Trophoblast cell (in vitro differentiated cells and primary cell): Measurements from ENCODE around the gene NFKBIZ.
"Not testable (repeated sequence)": the region's sequence is repeated elsewhere in the genome, so short reads cannot be mapped to it uniquely, and the experiment has no call there.

Experiments
- DNase-seq, 2 donors: peaks; one replicate each; pipeline ENCODE4 v3.0.0-alpha.2; 2016
- H2AFZ ChIP-seq: 2 replicates; pipeline ENCODE4 v1.6.1; 2013; ENCODE audit warnings: low read length, moderate library complexity, mild to moderate bottlenecking; ENCODE audit not compliant: insufficient read depth, poor library complexity
- H2AK5ac ChIP-seq: 2 replicates; pipeline ENCODE4 v1.6.1; 2013; ENCODE audit warnings: mild to moderate bottlenecking, low read length
- H2BK120ac ChIP-seq: 2 replicates; pipeline ENCODE4 v1.6.1; 2013; ENCODE audit warnings: low read length, mild to moderate bottlenecking, moderate library complexity; ENCODE audit not compliant: insufficient read depth, poor library complexity
- H2BK12ac ChIP-seq: 2 replicates; pipeline ENCODE4 v1.6.1; 2013; ENCODE audit warnings: mild to moderate bottlenecking, low read length, moderate library complexity
- H2BK5ac ChIP-seq: 2 replicates; pipeline ENCODE4 v1.6.1; 2013; ENCODE audit warnings: low read length, low read depth, moderate library complexity, mild to moderate bottlenecking; ENCODE audit not compliant: poor library complexity
- H3K14ac ChIP-seq: 2 replicates; pipeline ENCODE4 v1.6.1; 2013; ENCODE audit warnings: mild to moderate bottlenecking, low read length
- H3K18ac ChIP-seq: 2 replicates; pipeline ENCODE4 v1.6.1; 2013; ENCODE audit warnings: mild to moderate bottlenecking, low read length
- H3K23ac ChIP-seq: 2 replicates; pipeline ENCODE4 v1.6.1; 2013; ENCODE audit warnings: low read length
- H3K27ac ChIP-seq: 2 replicates; pipeline ENCODE4 v1.5.1; 2013; ENCODE audit warnings: low read depth, mild to moderate bottlenecking, inconsistent platforms, low read length, moderate library complexity
- H3K27me3 ChIP-seq: 2 replicates; pipeline ENCODE4 v1.6.1; 2013; ENCODE audit warnings: inconsistent platforms, mild to moderate bottlenecking, low read length, moderate library complexity; ENCODE audit not compliant: insufficient read depth
- H3K36me3 ChIP-seq, 2 experiments: 1 replicate in 1 of 2; 2 replicates in 1 of 2; pipeline ENCODE4 v1.6.1; 2013; ENCODE audit warnings: low read length in 2 of 2, mild to moderate bottlenecking in 2 of 2, moderate library complexity in 1 of 2; ENCODE audit not compliant: insufficient read depth in 2 of 2, control insufficient read depth in 1 of 2
- H3K4ac ChIP-seq: 2 replicates; pipeline ENCODE4 v1.6.1; 2013; ENCODE audit warnings: low read depth, mild to moderate bottlenecking, low read length, moderate library complexity
- H3K4me1 ChIP-seq, 2 experiments: 1 replicate in 1 of 2; 2 replicates in 1 of 2; pipeline ENCODE4 v1.6.1; 2013; ENCODE audit warnings: low read length in 2 of 2, mild to moderate bottlenecking in 2 of 2, moderate library complexity in 1 of 2; ENCODE audit not compliant: insufficient read depth in 2 of 2, control insufficient read depth in 1 of 2
- H3K4me2 ChIP-seq: 2 replicates; pipeline ENCODE4 v1.6.1; 2013; ENCODE audit warnings: inconsistent platforms, mild to moderate bottlenecking, low read length, moderate library complexity
- H3K4me3 ChIP-seq: 2 replicates; pipeline ENCODE4 v1.5.1; 2013; ENCODE audit warnings: mild to moderate bottlenecking, low read depth, low read length, inconsistent platforms
- H3K79me1 ChIP-seq: one replicate; pipeline ENCODE4 v1.6.1; 2013; ENCODE audit warnings: low read length
- H3K79me2 ChIP-seq: 2 replicates; pipeline ENCODE4 v1.6.1; 2013; ENCODE audit warnings: low read length, mild to moderate bottlenecking; ENCODE audit not compliant: control insufficient read depth, insufficient read depth, poor library complexity
- H3K9ac ChIP-seq: 2 replicates; pipeline ENCODE4 v1.6.1; 2013; ENCODE audit warnings: mild to moderate bottlenecking, low read length
- H3K9me3 ChIP-seq: 2 replicates; pipeline ENCODE4 v1.6.1; 2013; ENCODE audit warnings: low read depth, mild to moderate bottlenecking, control low read depth, inconsistent platforms, low read length; ENCODE audit not compliant: insufficient read depth
- H4K12ac ChIP-seq: 2 replicates; pipeline ENCODE4 v1.6.1; 2013; ENCODE audit warnings: low read depth, mild to moderate bottlenecking, low read length, moderate library complexity
- H4K8ac ChIP-seq: 2 replicates; pipeline ENCODE4 v1.6.1; 2013; ENCODE audit warnings: low read depth, mild to moderate bottlenecking, low read length, moderate library complexity
- H4K91ac ChIP-seq: one replicate; pipeline ENCODE4 v1.6.1; 2013; ENCODE audit warnings: low read depth, mild to moderate bottlenecking, low read length, moderate library complexity
- WGBS: extraction: QIAGEN DNeasy Blood & Tissue Kit; methylation state at CpG from one replicate; pipeline ENCODE4 v1.1.7; 2013; ENCODE audit warnings: missing lambda C conversion rate; ENCODE audit not compliant: insufficient read length, insufficient coverage; ENCODE audit errors: extremely low coverage; 5-methylcytosine and 5-hydroxymethylcytosine counted together

The NFKBIZ gene

GRCh38 chr3:101900736-101901135, 51.4 kb downstream of the NFKBIZ start:
- H2BK12ac ChIP-seq: no peak overlapping the region
- no peak overlapping the region for H3K9ac ChIP-seq
- H3K9me3 ChIP-seq: no peaks in the 10 kb centered on the region
- H3K79me1 ChIP-seq: no peaks in the 10 kb centered on the region
- no peak overlapping the region for H3K4me2 ChIP-seq
- H3K14ac ChIP-seq: no peak overlapping the region
- H3K4ac ChIP-seq: no peak overlapping the region
- no peak overlapping the region for H3K27ac ChIP-seq
- no peak overlapping the region for H3K18ac ChIP-seq
- no peak overlapping the region for H4K8ac ChIP-seq
- no peak overlapping the region for H2AFZ ChIP-seq
- H3K4me3 ChIP-seq: no peak overlapping the region
- no peak overlapping the region for H2BK120ac ChIP-seq
- H3K23ac ChIP-seq: no peak overlapping the region
- no peaks in the 10 kb centered on the region for H3K27me3 ChIP-seq
- WGBS: no CpG with 5 or more reads among the region's 2 CpGs
- no peak overlapping the region for H4K91ac ChIP-seq
- H4K12ac ChIP-seq: no peak overlapping the region
- no peak overlapping the region for H2BK5ac ChIP-seq
- peaks cover 0 to 3% of the 10 kb centered on the region in 2 experiments for H3K4me1 ChIP-seq
- DNase-seq: no peak
- no peak overlapping the region for H2AK5ac ChIP-seq
- H3K79me2 ChIP-seq: no peaks in the 10 kb centered on the region
- H3K36me3 ChIP-seq: no peaks in the 10 kb centered on the region

GRCh38 chr3:101902041-101902440, 52.7 kb downstream of the NFKBIZ start:
- H3K4me1 ChIP-seq: peaks cover 0 to 3% of the 10 kb centered on the region in 2 experiments
- no peaks in the 10 kb centered on the region for H3K36me3 ChIP-seq
- H3K14ac ChIP-seq: no peak overlapping the region
- WGBS: no CpG with 5 or more reads among the region's 1 CpG
- no peak overlapping the region for H2AK5ac ChIP-seq
- H3K27me3 ChIP-seq: no peaks in the 10 kb centered on the region
- H3K23ac ChIP-seq: no peak overlapping the region
- H3K9me3 ChIP-seq: no peaks in the 10 kb centered on the region
- no peak overlapping the region for H3K18ac ChIP-seq
- no peak overlapping the region for H3K4me2 ChIP-seq
- no peak overlapping the region for H3K9ac ChIP-seq
- H4K12ac ChIP-seq: no peak overlapping the region
- no peaks in the 10 kb centered on the region for H3K79me2 ChIP-seq
- H2BK12ac ChIP-seq: no peak overlapping the region
- no peak overlapping the region for H2BK120ac ChIP-seq
- peak; percentile 86 to 97 for DNase-seq
- H2AFZ ChIP-seq: no peak overlapping the region
- no peak overlapping the region for H3K4me3 ChIP-seq
- no peak overlapping the region for H3K27ac ChIP-seq
- H3K79me1 ChIP-seq: no peaks in the 10 kb centered on the region
- no peak overlapping the region for H2BK5ac ChIP-seq
- no peak overlapping the region for H3K4ac ChIP-seq
- H4K91ac ChIP-seq: no peak overlapping the region
- no peak overlapping the region for H4K8ac ChIP-seq

- Histone ChIP-seq H3K27me3 (no peaks in the 10 kb centered on the region), H3K27ac (no peak overlapping the region), H3K79me2 (no peaks in the 10 kb centered on the region), H2AFZ (no peak overlapping the region), H2BK120ac (no peak overlapping the region), H2AK5ac (no peak overlapping the region), H3K4ac (no peak overlapping the region), H3K4me2 (no peak overlapping the region), H3K23ac (no peak overlapping the region), H4K8ac (no peak overlapping the region), H3K14ac (no peak overlapping the region), H2BK12ac (no peak overlapping the region), H4K91ac (no peak overlapping the region), H3K9me3 (no peaks in the 10 kb centered on the region), H3K9ac (no peak overlapping the region), H3K18ac (no peak overlapping the region), H4K12ac (no peak overlapping the region), H3K79me1 (no peaks in the 10 kb centered on the region), H2BK5ac (no peak overlapping the region), H3K4me1 (peaks cover 0 to 3% of the 10 kb centered on the region in 2 experiments), H3K36me3 (no peaks in the 10 kb centered on the region), H3K4me3 (no peak overlapping the region)
- peak; percentile 71 to 87 for DNase-seq
- WGBS: no CpG with 5 or more reads among the region's 3 CpGs
Observed at GRCh38 chr3:101903451-101903871, 54.1 kb downstream of the NFKBIZ start.

DNA sequence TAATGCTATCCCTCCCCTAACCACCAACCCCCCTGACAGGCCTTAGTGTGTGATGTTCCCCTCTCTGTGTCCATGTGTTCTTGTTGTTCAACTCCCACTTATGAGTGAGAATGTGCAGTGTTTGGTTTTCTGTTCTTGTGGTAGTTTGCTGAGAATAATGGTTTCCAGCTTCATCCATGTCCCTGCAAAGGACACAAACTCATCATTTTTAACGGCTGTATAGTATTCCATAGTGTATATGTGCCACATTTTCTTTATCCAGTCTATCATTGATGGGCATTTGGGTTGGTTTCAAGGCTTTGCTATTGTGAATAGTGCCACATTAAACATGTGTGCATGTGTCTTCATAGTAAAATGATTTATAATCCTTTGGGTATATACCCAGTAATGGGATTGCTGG, 56.3 kb downstream of the NFKBIZ start:
- H3K14ac ChIP-seq, H4K12ac ChIP-seq, H3K4me3 ChIP-seq, H3K27me3 ChIP-seq, H3K4me2 ChIP-seq, H3K79me2 ChIP-seq, H2AK5ac ChIP-seq, H3K18ac ChIP-seq, H4K91ac ChIP-seq, H2BK5ac ChIP-seq, H3K23ac ChIP-seq, H3K27ac ChIP-seq, H4K8ac ChIP-seq, H2BK12ac ChIP-seq, H3K4ac ChIP-seq, H3K9me3 ChIP-seq, H3K79me1 ChIP-seq, H3K9ac ChIP-seq, H2BK120ac ChIP-seq, H3K36me3 ChIP-seq, H3K4me1 ChIP-seq, DNase-seq, H2AFZ ChIP-seq: not testable (repeated sequence)
- no CpG with 5 or more reads among the region's 1 CpG for WGBS
